ENCODE measurements around the gene ETFBKMT.

DNA sequence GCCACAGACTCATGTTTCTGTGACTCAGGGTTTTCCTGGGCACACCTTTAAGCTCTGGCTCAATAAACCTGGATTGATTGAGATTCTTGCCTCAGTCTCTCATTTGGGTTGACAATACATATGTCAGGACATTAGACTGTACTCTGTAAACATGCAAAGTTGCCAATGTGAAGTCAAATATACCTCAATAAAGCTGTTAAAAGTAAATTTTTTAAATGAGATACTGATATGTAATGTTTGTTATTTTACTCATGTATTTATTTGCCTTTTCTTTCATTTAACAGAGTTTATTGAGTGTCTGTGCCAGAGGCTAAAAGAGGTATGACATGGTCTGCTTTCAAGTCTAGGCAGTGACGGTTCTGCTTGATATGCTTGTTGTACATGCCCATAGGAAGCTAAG lies 3.7 kb upstream of the ETFBKMT start:
- no peak for TF ChIP-seq CTCF (IDR thresholded peaks at IDR 0.05; ENCODE audit: borderline replicate concordance, extremely low read depth, low read length, poor library complexity, severe bottlenecking)
- no peak for TF ChIP-seq EZH2 (IDR thresholded peaks at IDR 0.05; ENCODE audit: borderline replicate concordance, low read depth, low read length, severe bottlenecking)

Data from DND-41 (cell line).